Peyer's patch (tissue), 4 donors: ENCODE data around the gene SIRPA.

Source experiments
- POLR2A ChIP-seq, 2 donors: fragments of 450-650 bp; IDR thresholded peaks; one replicate each; pipeline ENCODE4 v1.5.1; 2017; ENCODE audit warnings: antibody characterized with exemption in 2 of 2, mild to moderate bottlenecking in 2 of 2, moderate library complexity in 2 of 2
- TF ChIP-seq, protein P1 (sequence below), 6 experiments: fragments of 450-650 bp in 4 of 6; fragments of 200-600 bp in 2 of 6; sonication (generic) in 1 of 6; IDR thresholded peaks; one replicate each; pipeline ENCODE4 v1.5.1; 2017 to 2019; ENCODE audit warnings: antibody characterized with exemption in 6 of 6, mild to moderate bottlenecking in 3 of 6, moderate library complexity in 1 of 6

- TF ChIP-seq, protein P1, sequence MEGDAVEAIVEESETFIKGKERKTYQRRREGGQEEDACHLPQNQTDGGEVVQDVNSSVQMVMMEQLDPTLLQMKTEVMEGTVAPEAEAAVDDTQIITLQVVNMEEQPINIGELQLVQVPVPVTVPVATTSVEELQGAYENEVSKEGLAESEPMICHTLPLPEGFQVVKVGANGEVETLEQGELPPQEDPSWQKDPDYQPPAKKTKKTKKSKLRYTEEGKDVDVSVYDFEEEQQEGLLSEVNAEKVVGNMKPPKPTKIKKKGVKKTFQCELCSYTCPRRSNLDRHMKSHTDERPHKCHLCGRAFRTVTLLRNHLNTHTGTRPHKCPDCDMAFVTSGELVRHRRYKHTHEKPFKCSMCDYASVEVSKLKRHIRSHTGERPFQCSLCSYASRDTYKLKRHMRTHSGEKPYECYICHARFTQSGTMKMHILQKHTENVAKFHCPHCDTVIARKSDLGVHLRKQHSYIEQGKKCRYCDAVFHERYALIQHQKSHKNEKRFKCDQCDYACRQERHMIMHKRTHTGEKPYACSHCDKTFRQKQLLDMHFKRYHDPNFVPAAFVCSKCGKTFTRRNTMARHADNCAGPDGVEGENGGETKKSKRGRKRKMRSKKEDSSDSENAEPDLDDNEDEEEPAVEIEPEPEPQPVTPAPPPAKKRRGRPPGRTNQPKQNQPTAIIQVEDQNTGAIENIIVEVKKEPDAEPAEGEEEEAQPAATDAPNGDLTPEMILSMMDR (IDR thresholded peaks at IDR 0.05): no peak
- no peak for TF ChIP-seq POLR2A (IDR thresholded peaks at IDR 0.05)
Observed at GRCh38 chr20:1947535-1947846, 52.3 kb downstream of the SIRPA start.
